GM23248 (cell line): Measurements from ENCODE around the gene PFDN1. TPM values are rescaled to one million over a fixed set of nuclear protein-coding genes. Genes with fewer than 3 reads are reported as not detected.

ENCODE experiments used
- DNase-seq: peaks from one replicate; pipeline ENCODE4 v3.0.0-alpha.2; 2015
- H2AFZ ChIP-seq: fragments of 200-600 bp; sonication (generic); 2 replicates; pipeline ENCODE4 v1.6.1; 2016; ENCODE audit warnings: antibody characterized with exemption
- H3F3A ChIP-seq: fragments of 200-600 bp; sonication (generic); 2 replicates; pipeline ENCODE4 v1.6.1; 2016; ENCODE audit warnings: mild to moderate bottlenecking, antibody characterized with exemption, mixed run types; ENCODE audit not compliant: insufficient read depth
- H3K27ac ChIP-seq: fragments of 200-600 bp; sonication (generic); 2 replicates; pipeline ENCODE4 v1.5.1; 2016; ENCODE audit warnings: mild to moderate bottlenecking
- H3K27me3 ChIP-seq: fragments of 200-600 bp; sonication (generic); replicated peaks from 2 replicates; pipeline ENCODE4 v1.6.1; 2016; ENCODE audit warnings: mild to moderate bottlenecking; ENCODE audit not compliant: insufficient read depth
- H3K36me3 ChIP-seq: fragments of 200-600 bp; sonication (generic); 2 replicates; pipeline ENCODE4 v1.6.1; 2016; ENCODE audit warnings: low read depth, mild to moderate bottlenecking
- H3K4me1 ChIP-seq: fragments of 200-600 bp; sonication (generic); 2 replicates; pipeline ENCODE4 v1.6.1; 2016; ENCODE audit warnings: mild to moderate bottlenecking; ENCODE audit not compliant: insufficient read depth
- H3K4me2 ChIP-seq: fragments of 200-600 bp; sonication (generic); one replicate; pipeline ENCODE4 v1.6.1; 2016; ENCODE audit warnings: mild to moderate bottlenecking; ENCODE audit not compliant: unreplicated experiment
- H3K4me3 ChIP-seq: fragments of 200-600 bp; sonication (generic); 2 replicates; pipeline ENCODE4 v1.5.1; 2016; ENCODE audit warnings: mild to moderate bottlenecking
- H3K79me2 ChIP-seq: fragments of 200-600 bp; sonication (generic); 2 replicates; pipeline ENCODE4 v1.6.1; 2016; ENCODE audit warnings: mild to moderate bottlenecking; ENCODE audit not compliant: insufficient read depth
- H3K9ac ChIP-seq: fragments of 200-600 bp; sonication (generic); 2 replicates; pipeline ENCODE4 v1.6.1; 2016; ENCODE audit warnings: mild to moderate bottlenecking
- H3K9me2 ChIP-seq: fragments of 200-600 bp; sonication (generic); 2 replicates; pipeline ENCODE4 v1.6.1; 2016; ENCODE audit warnings: mixed run types, mild to moderate bottlenecking, moderate library complexity; ENCODE audit not compliant: insufficient read depth
- H3K9me3 ChIP-seq: fragments of 200-600 bp; sonication (generic); one replicate; pipeline ENCODE4 v1.6.1; 2017; ENCODE audit warnings: low read depth
- H4K20me1 ChIP-seq: fragments of 200-600 bp; sonication (generic); 2 replicates; pipeline ENCODE4 v1.6.0; 2016; ENCODE audit not compliant: insufficient read depth
- EZH2 ChIP-seq: fragments of 200-600 bp; sonication (generic); IDR thresholded peaks from 2 replicates; pipeline ENCODE4 v1.6.1; 2018; ENCODE audit warnings: antibody characterized with exemption, mild to moderate bottlenecking; ENCODE audit not compliant: insufficient read depth, poor library complexity, severe bottlenecking
- EZH2phosphoT487 ChIP-seq: fragments of 200-600 bp; sonication (generic); IDR thresholded peaks from 2 replicates; pipeline ENCODE4 v1.6.1; 2018; ENCODE audit warnings: antibody characterized with exemption, moderate library complexity, mild to moderate bottlenecking, low read depth; ENCODE audit not compliant: insufficient read depth
- WGBS, 2 experiments: methylation state at CpG; one replicate each; pipeline ENCODE4 v1.1.6; 2015 to 2017; ENCODE audit warnings: low lambda C conversion rate in 2 of 2, low coverage in 1 of 2; ENCODE audit errors: missing lambda C conversion rate in 2 of 2; 5-methylcytosine and 5-hydroxymethylcytosine counted together
- in situ Hi-C: fragments of 300-500 bp; cut with MboI; formaldehyde crosslinking; loops from 2 replicates; pipeline ENCODE4 v1.15.0; 2020
- polyA plus RNA-seq: library from polyadenylated mRNA; unstranded; fragments of >200 nt; fragmentation: Nextera tagmentation; extraction: Ambion mirVana; gene quantifications from 2 replicates; pipeline ENCODE4 v1.2.1, GENCODE V29; 2016
- total RNA-seq: library from RNA; depleted of rRNA; stranded (reverse); fragments of >200 nt; shearing (Covaris generic); gene quantifications from 2 replicates; pipeline ENCODE4 v1.2.3, GENCODE V29; 2014

The PFDN1 gene
- total and polyA plus RNA-seq, 2 experiments from 2014 or later: 95.8 to 99.9 TPM

DNA sequence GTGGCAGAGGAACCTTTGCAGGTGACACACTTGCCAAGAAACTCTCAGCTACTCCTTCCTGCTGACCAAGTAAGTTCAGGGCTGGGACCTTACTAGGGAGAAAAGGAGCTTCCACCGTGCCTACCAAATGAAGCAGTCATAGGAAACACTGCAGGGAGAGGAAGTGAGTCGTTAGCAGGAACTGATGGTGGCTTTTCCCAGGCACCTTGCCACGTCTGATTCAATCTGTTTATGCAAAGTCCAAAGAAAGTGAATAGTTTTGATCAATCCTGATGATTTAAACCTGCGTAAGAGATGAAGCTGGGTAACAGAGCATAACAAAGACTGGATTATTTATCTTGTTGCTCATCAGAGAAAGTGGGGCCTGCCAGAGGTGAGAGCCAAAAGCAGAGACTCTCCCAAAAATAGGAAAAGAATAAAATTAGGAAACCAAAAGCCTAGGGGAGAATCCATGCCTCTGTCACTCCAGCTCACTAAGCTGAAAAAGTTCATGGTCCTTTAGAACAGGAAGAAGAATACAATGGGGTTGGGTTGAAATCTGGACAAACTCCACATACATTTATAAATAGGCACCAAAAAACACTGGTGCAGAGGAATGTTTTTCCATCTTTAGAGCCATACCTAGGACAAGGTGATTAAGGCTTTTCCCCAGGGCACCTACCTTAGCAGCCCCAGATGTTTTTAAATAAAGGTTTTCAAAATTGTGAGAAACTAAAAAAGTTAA is 9.3 kb upstream of the PFDN1 start:
- Histone ChIP-seq H3K27me3 (no peaks in the 10 kb centered on the region), H3K27ac (peak overlapping the region; percentile 88), H3K9ac (peak overlapping the region; percentile 63), H3K4me2 (peak overlapping the region; percentile 64), H3K79me2 (no peaks in the 10 kb centered on the region), H4K20me1 (no peaks in the 10 kb centered on the region), H3K9me2 (no peaks in the 10 kb centered on the region), H3F3A (peaks cover 35% of the 10 kb centered on the region), H3K4me3 (no peak overlapping the region), H3K4me1 (peaks cover 29% of the 10 kb centered on the region), H2AFZ (no peak overlapping the region), H3K9me3 (no peaks in the 10 kb centered on the region), H3K36me3 (no peaks in the 10 kb centered on the region)
- DNase-seq: peak; percentile 97
- 0% methylated on average over 4 of the region's 4 CpGs for WGBS, 2 experiments
- in situ Hi-C loops: no loop called here
- no peak for TF ChIP-seq EZH2
- TF ChIP-seq EZH2phosphoT487: no peak

DNA sequence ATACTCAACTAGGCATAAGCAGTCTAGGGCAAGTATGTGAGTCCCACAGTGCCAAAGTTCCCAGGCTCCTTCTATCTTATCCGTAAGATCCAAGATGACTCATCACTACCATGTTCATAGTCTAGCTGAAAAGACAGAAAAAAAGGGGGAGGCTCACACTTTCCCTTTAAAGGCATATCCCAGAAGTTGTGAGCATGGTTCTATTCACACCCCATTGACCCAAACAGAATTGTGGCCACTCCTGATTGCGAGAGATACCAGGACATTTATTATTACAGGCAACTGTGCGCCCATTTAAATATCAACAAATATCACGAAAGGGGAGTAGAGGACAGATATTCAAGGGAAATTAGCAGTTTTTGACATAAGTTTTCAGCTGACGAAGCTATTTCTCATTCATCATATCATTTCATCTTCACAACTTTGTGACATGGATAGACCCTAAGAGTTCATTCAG is 8.1 kb upstream of the PFDN1 start:
- H3K27ac ChIP-seq: peak overlapping the region; percentile 88

DNA sequence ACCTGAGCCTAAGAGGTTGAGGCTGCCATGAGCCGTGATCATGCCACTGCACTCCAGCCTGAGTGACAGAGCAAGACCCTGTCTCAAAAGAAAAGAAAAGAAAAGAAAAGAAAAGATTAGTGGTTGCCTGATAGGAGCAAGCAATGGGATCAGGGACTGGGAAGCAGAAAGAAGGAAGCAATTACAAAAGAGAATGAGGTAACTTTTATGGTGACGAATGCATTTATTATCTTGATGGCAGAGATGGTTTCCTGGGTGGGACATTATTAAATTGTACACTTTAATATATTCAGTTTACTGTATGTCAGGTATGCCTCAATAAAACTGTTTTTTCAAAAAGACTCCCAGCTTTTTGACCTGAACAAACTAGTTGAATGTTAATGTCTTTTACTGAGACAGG is 7.5 kb upstream of the PFDN1 start:
- peak overlapping the region; percentile 60 for H3K4me2 ChIP-seq
- DNase-seq: peak; percentile 52
- H4K20me1 ChIP-seq: no peaks in the 10 kb centered on the region
- H3K9ac ChIP-seq: peak overlapping the region; percentile 61
- no peaks in the 10 kb centered on the region for H3K9me2 ChIP-seq
- no peak for TF ChIP-seq EZH2
- TF ChIP-seq EZH2phosphoT487: no peak
- H3F3A ChIP-seq: peaks cover 35% of the 10 kb centered on the region
- in situ Hi-C loops: no loop called here
- no peaks in the 10 kb centered on the region for H3K9me3 ChIP-seq
- H3K36me3 ChIP-seq: no peaks in the 10 kb centered on the region
- 76% methylated on average over 2 of the region's 2 CpGs for WGBS, 2 experiments
- peak overlapping the region; percentile 88 for H3K27ac ChIP-seq
- H2AFZ ChIP-seq: no peak overlapping the region
- H3K27me3 ChIP-seq: no peaks in the 10 kb centered on the region
- peaks cover 29% of the 10 kb centered on the region for H3K4me1 ChIP-seq
- H3K4me3 ChIP-seq: no peak overlapping the region
- no peaks in the 10 kb centered on the region for H3K79me2 ChIP-seq

More for the DNA sequence above, 8.1 kb upstream of the PFDN1 start:
- no peaks in the 10 kb centered on the region for H3K79me2 ChIP-seq
- peaks cover 29% of the 10 kb centered on the region for H3K4me1 ChIP-seq
- TF ChIP-seq EZH2: no peak
- no peak for TF ChIP-seq EZH2phosphoT487
- 66 to 69% methylated on average over 5 of the region's 5 CpGs for WGBS, 2 experiments
- no peak overlapping the region for H2AFZ ChIP-seq
- peak overlapping the region; percentile 61 for H3K9ac ChIP-seq
- H3K36me3 ChIP-seq: no peaks in the 10 kb centered on the region
- no peaks in the 10 kb centered on the region for H3K9me2 ChIP-seq
- peak overlapping the region; percentile 64 for H3K4me2 ChIP-seq
- H4K20me1 ChIP-seq: no peaks in the 10 kb centered on the region
- H3K9me3 ChIP-seq: no peaks in the 10 kb centered on the region
- in situ Hi-C loops: no loop called here
- DNase-seq: peak; percentile 98
- no peak overlapping the region for H3K4me3 ChIP-seq
- H3K27me3 ChIP-seq: no peaks in the 10 kb centered on the region
- H3F3A ChIP-seq: peaks cover 35% of the 10 kb centered on the region

DNA sequence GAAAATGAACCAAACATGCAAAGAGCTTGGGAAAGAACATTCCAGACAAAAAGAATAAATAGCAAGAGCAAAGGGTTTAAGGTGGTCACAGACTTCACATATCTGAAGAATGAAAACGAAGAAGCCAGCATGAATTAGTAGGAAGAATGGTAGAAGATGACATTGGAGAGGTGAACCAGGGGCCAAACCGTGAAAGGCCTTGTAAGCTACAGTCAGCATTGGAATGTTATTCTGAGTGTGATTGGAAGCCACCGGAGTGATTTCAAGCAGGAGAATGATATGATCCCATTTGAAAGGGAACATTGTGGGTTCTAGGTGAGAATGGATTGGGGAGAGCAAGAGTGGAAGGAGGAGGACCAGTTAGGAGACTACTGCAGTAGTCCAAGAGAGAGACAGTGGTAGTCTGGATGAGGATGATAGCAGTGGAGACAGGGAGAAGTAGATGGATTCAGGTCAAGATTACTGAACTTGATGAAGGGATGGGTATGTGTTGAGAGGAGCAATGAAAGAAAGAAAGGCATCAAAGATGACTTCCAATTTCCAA is 6.9 kb upstream of the PFDN1 start:
- 76 to 86% methylated on average over 3 of the region's 3 CpGs for WGBS, 2 experiments
- no peak for DNase-seq
- no peaks in the 10 kb centered on the region for H4K20me1 ChIP-seq
- H3K9me3 ChIP-seq: no peaks in the 10 kb centered on the region
- TF ChIP-seq EZH2 (no peak), EZH2phosphoT487 (no peak)
- H3K4me3 ChIP-seq: no peak overlapping the region
- in situ Hi-C loops: no loop called here
- H3K9me2 ChIP-seq: no peaks in the 10 kb centered on the region
- no peak overlapping the region for H3K27ac ChIP-seq
- no peaks in the 10 kb centered on the region for H3K79me2 ChIP-seq
- peaks cover 29% of the 10 kb centered on the region for H3K4me1 ChIP-seq
- no peak overlapping the region for H3K9ac ChIP-seq
- H2AFZ ChIP-seq: no peak overlapping the region
- no peaks in the 10 kb centered on the region for H3K27me3 ChIP-seq
- H3K4me2 ChIP-seq: no peak overlapping the region
- peaks cover 35% of the 10 kb centered on the region for H3F3A ChIP-seq
- H3K36me3 ChIP-seq: no peaks in the 10 kb centered on the region
